GM18867 (cell line): ENCODE measurements around the gene VRK2.
"Not testable (repeated sequence)": the region's sequence is repeated elsewhere in the genome, so short reads cannot be mapped to it uniquely, and the experiment has no call there.

Source experiments
- ATAC-seq: cut with Tn5 transposase; IDR thresholded peaks from one replicate; pipeline ENCODE4 v1.9.1; 2021; ENCODE audit warnings: mild to moderate bottlenecking, moderate library complexity; ENCODE audit not compliant: unreplicated experiment

VRK2 gene

GRCh38 chr2:58156780-58157179 is 110.2 kb downstream of the VRK2 start:
- no peak for ATAC-seq

- no peak for ATAC-seq
Measured at GRCh38 chr2:58157754-58158153, 111.1 kb downstream of the VRK2 start.

GRCh38 chr2:58158481-58158880 is 111.9 kb downstream of the VRK2 start:
- no peak for ATAC-seq

GRCh38 chr2:58163913-58164312 is 117.3 kb downstream of the VRK2 start:
- ATAC-seq = no peak

GRCh38 chr2:58168130-58168529 is 121.5 kb downstream of the VRK2 start:
- ATAC-seq = not testable (repeated sequence)

GRCh38 chr2:58169845-58170244 is 123.2 kb downstream of the VRK2 start:
- ATAC-seq = not testable (repeated sequence)

GRCh38 chr2:58170334-58170933 is 123.8 kb downstream of the VRK2 start:
- not testable (repeated sequence) for ATAC-seq

- ATAC-seq = not testable (repeated sequence)
Measured at GRCh38 chr2:58171831-58172230, 125.2 kb downstream of the VRK2 start.

GRCh38 chr2:58177187-58177586 is 130.6 kb downstream of the VRK2 start:
- not testable (repeated sequence) for ATAC-seq

GRCh38 chr2:58180175-58180574 is 133.6 kb downstream of the VRK2 start:
- not testable (repeated sequence) for ATAC-seq

- ATAC-seq = no peak
Measured at GRCh38 chr2:58180635-58181034, 134.0 kb downstream of the VRK2 start.

GRCh38 chr2:58182527-58182926 is 135.9 kb downstream of the VRK2 start:
- no peak for ATAC-seq

GRCh38 chr2:58186501-58186900 is 139.9 kb downstream of the VRK2 start:
- no peak for ATAC-seq

- not testable (repeated sequence) for ATAC-seq
Measured at GRCh38 chr2:58187022-58187421, 140.4 kb downstream of the VRK2 start.

GRCh38 chr2:58194458-58194857 is 147.9 kb downstream of the VRK2 start:
- ATAC-seq = no peak

GRCh38 chr2:58195662-58196061 is 149.1 kb downstream of the VRK2 start:
- ATAC-seq = no peak

GRCh38 chr2:58197894-58198293 is 151.3 kb downstream of the VRK2 start:
- no peak for ATAC-seq

- no peak for ATAC-seq
Measured at GRCh38 chr2:58202404-58202803, 155.8 kb downstream of the VRK2 start.

GRCh38 chr2:58203018-58203417 is 156.4 kb downstream of the VRK2 start:
- ATAC-seq = no peak

GRCh38 chr2:58204195-58204959 is 157.8 kb downstream of the VRK2 start:
- no peak for ATAC-seq

GRCh38 chr2:58206785-58207184 is 160.2 kb downstream of the VRK2 start:
- ATAC-seq = no peak

GRCh38 chr2:58207189-58207588 is 160.6 kb downstream of the VRK2 start:
- no peak for ATAC-seq
